Activated B cell treated with CpG ODN at 0.5 μM for 24 hours (primary cell): Measurements from ENCODE around the gene ATP2B2. TPM values are rescaled to one million over a fixed set of nuclear protein-coding genes. Genes with fewer than 3 reads are reported as not detected.

Experiments used
- ATAC-seq: fragments of 200-7000 bp; cut with Tn5 transposase; one replicate; pipeline ENCODE4 v1.10.0; 2021; ENCODE audit warnings: low read depth, mild to moderate bottlenecking, moderate library complexity
- CTCF ChIA-PET: fragments of 350-600 bp; sonication (Branson Sonifier 250); formaldehyde crosslinking; loops from one replicate; lab custom pipeline; 2021; ENCODE audit warnings: antibody characterized with exemption; lab: Charles Lee
- POLR2A ChIA-PET: fragments of 350-600 bp; sonication (Branson Sonifier 250); formaldehyde crosslinking; loops from one replicate; lab custom pipeline; 2021; ENCODE audit warnings: antibody characterized with exemption; lab: Charles Lee
- DNase-seq: peaks from one replicate; pipeline ENCODE4 v3.0.0; 2022
- H3K27ac Mint-ChIP-seq: one replicate; pipeline ENCODE4 v1.8.0; 2020; ENCODE audit warnings: mixed read lengths
- H3K27me3 Mint-ChIP-seq: one replicate; pipeline ENCODE4 v1.8.0; 2021; ENCODE audit warnings: mixed read lengths
- H3K36me3 Mint-ChIP-seq: one replicate; pipeline ENCODE4 v1.8.0; 2021; ENCODE audit warnings: low read depth, mixed read lengths
- H3K4me1 Mint-ChIP-seq: one replicate; pipeline ENCODE4 v1.8.0; 2021; ENCODE audit warnings: mixed read lengths
- H3K4me3 Mint-ChIP-seq: one replicate; pipeline ENCODE4 v1.8.0; 2020; ENCODE audit warnings: mild to moderate bottlenecking, mixed read lengths
- H3K9me3 Mint-ChIP-seq: one replicate; pipeline ENCODE4 v1.8.0; 2020; ENCODE audit warnings: mixed read lengths
- CTCF ChIP-seq: fragments of 200-600 bp; IDR thresholded peaks from one replicate; pipeline ENCODE4 v1.8.0; 2022; ENCODE audit warnings: antibody characterized with exemption, mild to moderate bottlenecking
- intact Hi-C: fragments of 100-400 bp; cut with micrococcal nuclease; formaldehyde crosslinking; loops from one replicate; pipeline ENCODE4 v1.15.1; 2024
- total RNA-seq: library from RNA; stranded (reverse); gene quantifications from 2 replicates; pipeline ENCODE4 v1.2.3, GENCODE V29; 2022

Gene ATP2B2
- total RNA-seq, 1 donor from 2014 or later = not detected

- ATAC-seq (peak; percentile 75), DNase-seq (peak; percentile 18)
- TF ChIP-seq CTCF = no peak
- Mint-ChIP-seq H3K4me3 (no peak overlapping the region), H3K9me3 (no peaks in the 10 kb centered on the region), H3K36me3 (no peaks in the 10 kb centered on the region), H3K4me1 (peaks cover 6% of the 10 kb centered on the region), H3K27me3 (peaks cover 14% of the 10 kb centered on the region), H3K27ac (no peak overlapping the region)
- POLR2A ChIA-PET = no interaction called here
- CTCF ChIA-PET = no interaction called here
- intact Hi-C loops = no loop called here
Measured at GRCh38 chr3:10551821-10552630, 46.6 kb upstream of the ATP2B2 start.

- intact Hi-C loops = no loop called here
- no peak for TF ChIP-seq CTCF
- no peaks in the 10 kb centered on the region for H3K9me3 Mint-ChIP-seq
- POLR2A ChIA-PET = no interaction called here
- no peak overlapping the region for H3K27ac Mint-ChIP-seq
- H3K4me3 Mint-ChIP-seq = no peak overlapping the region
- CTCF ChIA-PET = no interaction called here
- H3K36me3 Mint-ChIP-seq = no peaks in the 10 kb centered on the region
- H3K27me3 Mint-ChIP-seq = peaks cover 14% of the 10 kb centered on the region
- ATAC-seq (no peak), DNase-seq (no peak)
- peaks cover 6% of the 10 kb centered on the region for H3K4me1 Mint-ChIP-seq
Measured at GRCh38 chr3:10551139-10551538, 45.8 kb upstream of the ATP2B2 start.

GRCh38 chr3:10550705-10551104, 45.3 kb upstream of the ATP2B2 start:
- POLR2A ChIA-PET = no interaction called here
- Mint-ChIP-seq H3K36me3 (no peaks in the 10 kb centered on the region), H3K4me1 (peaks cover 6% of the 10 kb centered on the region), H3K27ac (no peak overlapping the region), H3K9me3 (no peaks in the 10 kb centered on the region), H3K4me3 (no peak overlapping the region), H3K27me3 (peaks cover 16% of the 10 kb centered on the region)
- intact Hi-C loops = no loop called here
- no peak for TF ChIP-seq CTCF
- ATAC-seq (no peak), DNase-seq (no peak)
- CTCF ChIA-PET = no interaction called here

- intact Hi-C loops = no loop called here
- no peak for TF ChIP-seq CTCF
- H3K4me1 Mint-ChIP-seq = peaks cover 6% of the 10 kb centered on the region
- ChIA-PET POLR2A (no interaction called here), CTCF (no interaction called here)
- no peaks in the 10 kb centered on the region for H3K9me3 Mint-ChIP-seq
- no peak overlapping the region for H3K27ac Mint-ChIP-seq
- no peak overlapping the region for H3K4me3 Mint-ChIP-seq
- ATAC-seq (no peak), DNase-seq (no peak)
- H3K27me3 Mint-ChIP-seq = peaks cover 16% of the 10 kb centered on the region
- H3K36me3 Mint-ChIP-seq = no peaks in the 10 kb centered on the region
Measured at GRCh38 chr3:10549617-10550230, 44.3 kb upstream of the ATP2B2 start.

GRCh38 chr3:10548992-10549391, 43.6 kb upstream of the ATP2B2 start:
- CTCF ChIA-PET = no interaction called here
- H3K4me3 Mint-ChIP-seq = no peak overlapping the region
- ATAC-seq (no peak), DNase-seq (no peak)
- H3K36me3 Mint-ChIP-seq = no peaks in the 10 kb centered on the region
- no peaks in the 10 kb centered on the region for H3K9me3 Mint-ChIP-seq
- intact Hi-C loops = no loop called here
- no peak for TF ChIP-seq CTCF
- POLR2A ChIA-PET = no interaction called here
- H3K4me1 Mint-ChIP-seq = peaks cover 6% of the 10 kb centered on the region
- no peak overlapping the region for H3K27ac Mint-ChIP-seq
- peaks cover 16% of the 10 kb centered on the region for H3K27me3 Mint-ChIP-seq
